LoVo (cell line): ENCODE data around the gene TRIM66.

Experiments used
- DNase-seq: peaks from one replicate; pipeline ENCODE4 v3.0.0-alpha.2; 2016; ENCODE audit warnings: low spot score

The TRIM66 gene

DNA sequence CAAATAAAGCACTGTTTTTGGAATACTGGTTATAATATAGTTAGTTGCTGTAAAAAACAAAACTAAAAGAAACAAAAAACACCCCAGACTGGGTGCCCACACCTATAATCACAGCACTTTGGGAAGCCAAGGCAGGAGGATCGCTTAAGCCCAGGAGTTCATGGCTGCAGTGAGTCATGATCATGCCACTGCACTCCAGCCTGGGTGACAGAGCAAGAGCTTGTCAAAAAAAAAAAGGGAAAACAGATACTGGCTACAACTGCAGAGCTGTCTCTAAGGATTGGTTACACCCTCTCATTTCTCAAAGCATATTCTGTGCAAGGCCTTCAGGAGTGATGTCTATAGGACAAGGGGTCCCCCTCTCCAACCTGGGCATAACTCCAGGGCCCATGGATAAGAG lies 73.8 kb downstream of the TRIM66 start:
- DNase-seq: no peak

GRCh38 chr11:8605971-8606563 lies 76.4 kb downstream of the TRIM66 start:
- DNase-seq: no peak

DNA sequence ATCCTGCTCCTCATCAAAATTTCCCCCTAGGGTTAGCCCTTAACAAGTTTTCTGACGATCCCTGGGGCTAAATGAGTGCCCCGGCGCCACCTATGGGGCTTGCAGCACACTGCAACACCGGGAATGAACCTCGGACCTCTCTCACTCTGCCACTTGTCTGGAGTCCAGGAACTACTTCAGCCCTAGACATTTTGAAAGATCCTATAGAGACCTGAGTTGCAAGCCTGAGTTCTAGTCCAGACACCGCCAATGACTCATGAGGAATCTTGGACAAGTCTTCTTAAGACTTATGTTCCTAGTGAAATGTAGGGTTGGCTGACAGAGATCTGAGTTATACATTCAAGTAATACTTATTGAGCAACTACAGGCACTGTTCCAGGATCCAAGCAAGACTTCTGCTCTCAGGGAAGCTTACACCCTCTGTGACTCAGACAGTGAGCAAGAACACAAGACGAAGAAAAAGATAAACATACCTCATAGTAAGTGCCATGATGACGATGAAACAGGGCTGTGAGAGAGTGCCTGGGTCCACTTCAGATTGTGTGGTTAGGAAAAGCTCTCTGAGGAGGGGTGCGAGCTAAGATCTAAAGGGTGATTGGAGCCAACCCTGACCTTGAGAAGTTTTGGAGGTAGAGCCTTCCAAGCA lies 78.3 kb downstream of the TRIM66 start:
- peak; percentile 71 for DNase-seq

- DNase-seq: no peak
Measured at GRCh38 chr11:8603696-8604077, 78.8 kb downstream of the TRIM66 start.

- DNase-seq: no peak
Measured at GRCh38 chr11:8601376-8602133, 80.9 kb downstream of the TRIM66 start.

DNA sequence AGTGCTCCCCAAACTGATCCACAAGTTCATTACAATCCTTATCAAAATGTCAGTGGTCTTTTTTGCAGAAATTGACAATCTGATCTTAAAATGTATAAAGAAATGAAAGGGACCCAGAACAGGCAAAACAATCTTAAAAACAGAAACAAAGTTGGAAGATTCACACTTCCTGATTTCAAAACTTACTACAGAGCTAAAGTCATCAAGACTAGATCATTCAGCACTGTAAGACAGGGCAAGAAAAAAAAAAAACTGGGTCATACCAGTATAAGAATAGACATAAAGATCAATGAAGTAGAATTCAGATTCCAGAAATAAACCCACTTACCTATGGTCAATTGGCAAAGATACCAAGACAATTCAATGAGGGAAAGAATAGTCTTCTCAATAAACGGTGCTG lies 84.0 kb downstream of the TRIM66 start:
- DNase-seq: no peak

DNA sequence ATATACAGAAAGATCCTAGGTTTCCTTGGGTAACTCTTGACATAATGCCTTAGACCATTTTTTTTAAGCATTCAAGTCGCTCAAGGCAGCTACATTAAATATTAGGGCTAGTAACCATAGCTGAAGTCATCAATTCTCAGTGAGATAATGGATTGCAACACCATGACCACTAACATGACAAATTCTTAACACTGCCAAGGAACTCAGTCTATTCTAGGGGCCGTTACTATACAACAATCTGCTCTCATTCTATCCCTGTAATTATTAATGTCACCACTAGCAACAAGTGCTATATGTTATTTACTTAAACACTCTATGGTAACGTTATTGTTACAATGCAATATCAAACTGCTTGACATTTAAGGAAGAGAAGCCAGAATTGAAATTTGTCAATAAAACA lies 85.3 kb downstream of the TRIM66 start:
- DNase-seq: no peak

DNA sequence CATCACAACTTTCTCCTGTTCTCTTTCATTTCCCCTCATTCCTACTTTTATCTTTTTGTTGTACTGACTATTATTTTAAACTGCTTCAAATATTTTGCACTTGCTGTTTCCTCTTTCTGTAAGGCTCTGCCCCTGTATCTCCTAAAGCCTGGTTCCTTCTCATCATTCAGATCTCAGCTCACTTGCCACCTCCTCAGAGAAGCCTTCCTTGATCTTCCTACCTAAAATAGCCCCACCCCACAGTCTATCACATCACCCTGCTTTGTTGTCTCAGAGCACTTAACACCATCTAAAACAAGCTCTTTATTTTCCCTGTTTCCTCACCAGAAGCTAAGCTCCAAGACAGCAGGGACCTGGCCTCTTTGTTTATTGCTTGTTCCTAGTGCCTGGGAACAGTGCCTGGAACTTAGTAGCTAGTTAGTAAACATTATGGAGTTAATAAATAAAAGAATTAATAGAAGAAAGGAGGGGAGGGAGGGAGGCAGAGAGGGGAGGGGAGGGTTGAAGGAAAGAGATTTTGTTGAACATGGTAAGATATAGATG lies 85.9 kb downstream of the TRIM66 start:
- DNase-seq: no peak

DNA sequence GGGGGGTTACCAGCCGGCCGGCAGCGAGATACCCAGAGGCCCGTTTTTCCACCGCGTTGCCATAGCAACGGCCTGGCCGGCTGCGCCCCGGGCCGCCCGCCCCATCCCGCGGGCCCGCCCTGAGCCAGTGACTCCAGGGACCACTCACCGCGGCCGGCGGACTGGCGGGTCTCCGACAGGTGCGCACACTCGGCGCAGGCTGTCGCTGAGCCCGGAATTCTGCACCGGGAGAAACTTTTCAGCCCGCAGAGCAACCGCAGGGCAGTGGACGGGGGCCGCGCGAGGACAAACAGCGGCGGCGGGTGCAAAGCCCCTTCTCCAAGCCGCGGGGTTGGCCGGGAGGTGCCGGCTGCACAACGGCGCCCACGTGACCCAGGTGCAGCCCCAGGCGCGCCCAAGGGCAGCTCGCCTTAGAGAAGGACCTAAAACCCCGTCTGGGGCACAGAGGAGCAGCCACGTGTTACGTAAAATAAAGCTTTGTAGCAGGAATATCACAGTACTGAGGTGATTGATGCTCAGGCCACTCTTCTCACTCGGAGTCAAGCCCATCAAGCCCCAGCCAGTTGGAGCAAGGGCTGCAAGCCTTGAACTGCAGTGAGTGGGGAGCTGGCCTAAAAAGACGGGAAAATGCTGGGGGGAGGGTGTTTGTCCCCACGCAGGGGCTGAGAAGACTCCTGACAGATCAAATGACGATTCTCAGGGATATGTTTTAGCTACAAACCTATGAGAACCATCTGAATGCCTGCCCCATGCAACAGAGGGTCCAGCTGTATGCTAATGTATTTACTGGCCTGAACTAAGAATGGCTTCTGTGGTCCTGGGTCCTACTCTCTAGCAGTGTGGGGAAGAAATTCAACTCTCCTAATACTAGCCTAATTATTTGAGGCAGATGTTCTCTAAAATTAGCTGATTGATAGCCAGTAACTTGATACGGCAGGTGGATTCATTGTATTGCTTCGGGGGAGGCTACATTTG lies 88.2 kb downstream of the TRIM66 start, which contains the start of gene STK33:
Gene STK33, minus strand, starts transcription at position 294 of the 975 bp plus-strand sequence. CDS start 119,323 bp downstream, outside the sequence.
- peak; percentile 28 for DNase-seq

DNA sequence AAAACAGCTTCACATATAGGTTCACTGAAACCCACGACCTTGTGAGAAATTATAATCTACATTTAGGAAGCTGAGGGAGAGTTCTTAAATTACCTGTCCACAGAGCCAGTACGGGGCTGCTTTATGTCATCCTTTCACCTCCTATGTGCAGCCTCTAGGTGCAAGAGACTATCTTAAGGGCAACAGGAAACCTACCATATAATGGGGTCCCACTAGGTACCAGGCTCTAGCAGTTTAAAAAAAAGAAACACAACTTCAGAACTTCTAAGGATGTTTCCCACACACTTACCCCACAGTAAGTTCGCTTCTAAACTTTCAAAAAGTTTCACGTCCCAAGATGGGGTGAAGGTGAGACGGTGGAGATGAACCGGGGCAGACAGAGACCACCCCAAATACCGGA lies 89.0 kb downstream of the TRIM66 start:
- no peak for DNase-seq

- no peak for DNase-seq
Measured at GRCh38 chr11:8587915-8588314, 94.5 kb downstream of the TRIM66 start.

GRCh38 chr11:8586805-8587204 lies 95.7 kb downstream of the TRIM66 start:
- no peak for DNase-seq

DNA sequence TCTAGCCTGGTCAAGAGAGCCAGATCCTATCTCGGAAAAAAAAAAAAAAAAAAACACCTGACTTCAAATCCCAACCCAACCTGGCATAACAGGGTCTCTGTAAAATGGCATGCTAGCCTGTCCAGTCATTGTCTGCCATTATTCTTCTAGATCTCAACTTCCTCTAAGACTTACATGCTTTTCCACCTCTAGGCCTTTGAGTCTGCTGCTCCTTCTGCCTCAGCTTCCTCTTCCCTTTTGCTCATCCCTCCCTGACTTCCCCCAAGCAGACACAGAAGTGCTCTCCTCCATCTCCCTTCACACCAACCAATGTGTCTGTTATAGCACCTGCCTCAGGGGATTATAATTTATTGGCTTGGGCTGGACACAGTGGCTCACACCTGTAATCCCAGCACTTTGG lies 96.3 kb downstream of the TRIM66 start:
- DNase-seq: no peak

GRCh38 chr11:8584511-8584910 lies 98.0 kb downstream of the TRIM66 start:
- DNase-seq: no peak

DNA sequence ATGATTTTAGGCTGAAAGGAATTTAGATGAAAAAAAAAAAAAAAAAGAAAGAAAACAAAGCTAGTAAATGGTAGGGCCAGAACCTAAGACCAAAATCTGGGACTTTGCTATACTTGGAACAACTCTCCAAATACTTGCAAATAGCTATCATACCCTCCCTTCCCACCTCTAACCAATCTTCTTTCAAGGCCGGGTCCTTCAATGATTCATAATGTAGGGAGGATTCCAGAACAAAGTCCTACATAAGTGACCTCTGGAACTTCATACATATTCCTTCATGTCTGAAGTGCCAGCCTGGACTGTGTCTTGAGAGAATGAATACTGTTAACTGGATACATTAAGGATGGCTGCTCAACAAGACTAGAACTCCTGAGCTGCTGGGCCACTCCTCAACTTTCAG lies 98.4 kb downstream of the TRIM66 start:
- no peak for DNase-seq

DNA sequence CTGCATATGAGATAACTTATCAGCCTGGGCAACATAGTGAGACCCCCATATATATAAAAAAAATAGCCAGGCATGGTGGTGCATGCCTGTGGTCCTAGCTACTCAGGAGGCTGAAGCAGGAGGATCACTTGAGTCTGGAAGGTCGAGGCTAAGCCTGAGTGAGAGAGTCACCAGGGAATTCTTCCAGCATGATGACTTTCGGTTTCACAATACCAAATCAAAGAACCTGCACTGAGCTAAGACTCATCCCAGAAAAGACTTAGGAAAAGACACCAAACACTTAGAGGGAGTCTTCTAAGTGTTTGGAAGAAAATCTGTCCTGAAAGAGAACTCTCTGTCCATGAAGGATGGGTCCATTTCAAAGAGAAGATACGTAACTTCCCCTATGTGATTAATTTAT lies 101.2 kb downstream of the TRIM66 start:
- DNase-seq: no peak

- DNase-seq: no peak
Measured at GRCh38 chr11:8577791-8578581, 104.5 kb downstream of the TRIM66 start.

- no peak for DNase-seq
Measured at GRCh38 chr11:8574798-8575197, 107.7 kb downstream of the TRIM66 start.

- no peak for DNase-seq
Measured at GRCh38 chr11:8573777-8574176, 108.7 kb downstream of the TRIM66 start.

DNA sequence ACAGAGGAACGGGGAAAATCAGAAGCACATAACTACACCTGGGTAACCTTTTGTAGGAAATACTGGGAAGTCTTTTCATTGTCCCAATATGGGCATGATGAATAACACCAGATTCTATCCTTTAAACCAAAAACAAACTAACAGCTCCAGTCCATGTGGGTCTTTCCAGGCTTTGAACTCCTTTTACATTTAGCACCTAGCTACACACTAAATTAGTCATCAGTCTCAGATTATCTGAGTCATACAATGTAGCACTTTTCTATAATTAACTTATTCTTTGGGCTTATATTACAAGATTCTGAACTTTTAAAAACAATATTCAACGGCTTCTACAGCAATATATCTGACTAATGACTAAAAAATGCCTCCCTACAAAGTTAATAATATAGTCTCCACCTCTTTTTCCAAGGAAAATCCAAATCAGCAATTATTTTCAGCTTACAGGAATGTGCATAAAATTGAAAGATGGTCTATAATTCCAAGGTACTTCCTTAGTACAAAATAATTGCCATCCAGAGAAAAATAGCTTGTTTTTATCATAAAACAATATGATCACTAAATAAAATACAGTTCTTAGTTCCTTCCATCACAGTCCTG lies 114.8 kb downstream of the TRIM66 start:
- DNase-seq: no peak
